Measurements from ENCODE around the gene ZBED4.
"Not testable (repeated sequence)": the region's sequence is repeated elsewhere in the genome, so short reads cannot be mapped to it uniquely, and the experiment has no call there.

ZBED4 gene

GRCh38 chr22:49826603-49827270 is 26.9 kb upstream of the ZBED4 start:
- DNase-seq, result peak; percentile 23

GRCh38 chr22:49827271-49827852 is 26.3 kb upstream of the ZBED4 start:
- no peak for DNase-seq

GRCh38 chr22:49827853-49828598 is 25.6 kb upstream of the ZBED4 start, which contains the start of gene BRD1:
BRD1 (minus strand) TSS chr22:49827873; CDS start chr22:49824317, 3,556 bp downstream.
- peak; percentile 11 for DNase-seq

GRCh38 chr22:49828599-49828965 is 25.1 kb upstream of the ZBED4 start:
- no peak for DNase-seq

- DNase-seq, result no peak
These were observed 24.4 kb upstream of the ZBED4 start for GRCh38 chr22:49829044-49829853.

- DNase-seq, result no peak
These were observed 20.2 kb upstream of the ZBED4 start for GRCh38 chr22:49833340-49834007.

GRCh38 chr22:49838771-49839717 is 14.6 kb upstream of the ZBED4 start:
- DNase-seq, result peak; percentile 78

- DNase-seq, result no peak
These were observed 8.4 kb upstream of the ZBED4 start for GRCh38 chr22:49845241-49845640.

- DNase-seq, result no peak
These were observed 7.8 kb upstream of the ZBED4 start for GRCh38 chr22:49845666-49846459.

GRCh38 chr22:49847751-49848689 is 5.6 kb upstream of the ZBED4 start:
- DNase-seq, result no peak

GRCh38 chr22:49848690-49849160 is 4.9 kb upstream of the ZBED4 start:
- DNase-seq, result no peak

GRCh38 chr22:49849161-49850020 is 4.3 kb upstream of the ZBED4 start:
- no peak for DNase-seq

GRCh38 chr22:49850021-49850911 is 3.4 kb upstream of the ZBED4 start:
- DNase-seq, result no peak

GRCh38 chr22:49850959-49851802 is 2.5 kb upstream of the ZBED4 start:
- no peak for DNase-seq

GRCh38 chr22:49852568-49852897 is 1.1 kb upstream of the ZBED4 start:
- not testable (repeated sequence) for DNase-seq
